Mucosa of rectum (tissue), 2 donors: ENCODE results near the gene ANTXR2.
"Not testable (repeated sequence)": the region's sequence is repeated elsewhere in the genome, so short reads cannot be mapped to it uniquely, and the experiment has no call there.

Experiments used
- H3K27ac ChIP-seq, 2 donors: one replicate each; pipeline ENCODE4 v1.7.0; 2013; ENCODE audit warnings: inconsistent platforms in 2 of 2, low read depth in 2 of 2, low read length in 2 of 2
- H3K27me3 ChIP-seq, 2 donors: one replicate each; pipeline ENCODE4 v1.7.0; 2013; ENCODE audit warnings: low read length in 2 of 2; ENCODE audit not compliant: control insufficient read depth in 2 of 2, insufficient read depth in 2 of 2
- H3K36me3 ChIP-seq, 2 donors: one replicate each; pipeline ENCODE4 v1.7.0; 2013; ENCODE audit warnings: low read length in 2 of 2; ENCODE audit not compliant: control insufficient read depth in 2 of 2, insufficient read depth in 2 of 2
- H3K4me1 ChIP-seq, 2 donors: one replicate each; pipeline ENCODE4 v1.7.0; 2013; ENCODE audit warnings: low read length in 2 of 2, mild to moderate bottlenecking in 1 of 2; ENCODE audit not compliant: control insufficient read depth in 2 of 2, insufficient read depth in 2 of 2
- H3K4me3 ChIP-seq, 2 donors: one replicate each; pipeline ENCODE4 v1.7.0; 2013; ENCODE audit warnings: low read length in 2 of 2
- H3K9ac ChIP-seq, 2 donors: one replicate each; pipeline ENCODE4 v1.7.0; 2013; ENCODE audit warnings: low read length in 2 of 2, low read depth in 1 of 2, mild to moderate bottlenecking in 1 of 2
- H3K9me3 ChIP-seq, 2 donors: one replicate each; pipeline ENCODE4 v1.7.0; 2013; ENCODE audit warnings: low read length in 2 of 2; ENCODE audit not compliant: control insufficient read depth in 2 of 2
- donor health status: healthy.
- donor health status: Normal muscosa, but diverticular disease.

ANTXR2 gene

DNA sequence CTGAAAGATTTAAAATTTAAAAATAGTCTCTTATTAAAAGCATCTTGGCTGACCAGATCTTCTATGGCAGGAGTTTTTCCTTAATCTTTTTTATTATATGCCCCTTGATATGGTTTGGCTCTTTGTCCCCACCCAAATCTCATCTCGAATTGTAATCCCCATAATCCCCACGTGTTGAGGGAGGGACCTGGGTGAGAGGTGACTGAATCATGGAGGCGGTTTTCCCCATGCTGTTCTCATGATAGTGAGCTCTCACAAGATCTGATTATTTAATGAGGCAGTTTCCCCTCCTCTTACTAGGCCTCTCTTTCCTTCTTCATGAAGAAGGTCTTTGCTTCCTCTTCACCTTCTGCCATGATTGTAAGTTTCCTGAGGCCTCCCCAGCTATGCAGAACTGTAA, 74.0 kb downstream of the ANTXR2 start:
- not testable (repeated sequence) for H3K27ac ChIP-seq, H3K9me3 ChIP-seq, H3K27me3 ChIP-seq, H3K36me3 ChIP-seq, H3K4me3 ChIP-seq, H3K4me1 ChIP-seq, H3K9ac ChIP-seq

DNA sequence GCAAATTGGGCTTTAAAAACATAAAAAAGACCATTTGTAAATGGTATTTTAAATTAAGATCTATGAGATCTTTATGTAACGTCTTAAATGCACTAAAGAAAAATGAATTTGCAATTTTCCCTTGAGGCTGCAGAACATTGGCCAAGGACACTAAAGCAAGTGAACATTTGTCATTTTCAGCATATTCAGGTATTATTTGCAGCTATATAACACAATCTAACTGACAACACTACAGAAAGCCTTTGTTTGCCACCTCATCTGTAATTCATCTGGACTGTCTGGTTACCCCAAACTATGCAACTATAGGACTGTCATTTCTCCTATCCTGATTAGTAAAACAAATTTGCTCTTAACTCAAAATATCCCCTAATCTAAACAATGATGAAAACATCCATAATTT, 74.8 kb downstream of the ANTXR2 start:
- Histone ChIP-seq H3K9ac (no peak overlapping the region), H3K36me3 (no peaks in the 10 kb centered on the region), H3K27me3 (no peaks in the 10 kb centered on the region), H3K4me3 (no peak overlapping the region), H3K9me3 (peaks cover 0 to 2% of the 10 kb centered on the region in 2 donors), H3K27ac (no peak overlapping the region), H3K4me1 (no peaks in the 10 kb centered on the region)

DNA sequence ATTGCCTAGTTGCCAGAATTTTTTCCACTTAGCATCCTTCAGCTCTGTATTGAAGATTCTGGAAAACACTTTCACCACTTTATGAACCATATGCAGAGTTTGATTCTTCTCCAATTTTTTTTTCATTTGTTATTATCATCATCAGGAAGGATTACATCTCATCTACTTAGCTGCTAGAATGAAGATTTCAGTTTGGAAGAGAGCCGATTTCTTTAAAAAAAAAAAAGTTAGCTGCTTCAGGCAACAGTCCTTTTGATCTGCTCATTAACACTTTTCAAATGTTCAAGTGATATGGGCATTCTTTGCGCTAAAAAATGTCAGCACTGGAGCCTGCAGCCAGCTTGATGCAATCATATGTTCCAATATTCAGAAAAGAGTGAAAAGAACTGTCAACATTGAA, 76.2 kb downstream of the ANTXR2 start:
- no peak overlapping the region for H3K27ac ChIP-seq

DNA sequence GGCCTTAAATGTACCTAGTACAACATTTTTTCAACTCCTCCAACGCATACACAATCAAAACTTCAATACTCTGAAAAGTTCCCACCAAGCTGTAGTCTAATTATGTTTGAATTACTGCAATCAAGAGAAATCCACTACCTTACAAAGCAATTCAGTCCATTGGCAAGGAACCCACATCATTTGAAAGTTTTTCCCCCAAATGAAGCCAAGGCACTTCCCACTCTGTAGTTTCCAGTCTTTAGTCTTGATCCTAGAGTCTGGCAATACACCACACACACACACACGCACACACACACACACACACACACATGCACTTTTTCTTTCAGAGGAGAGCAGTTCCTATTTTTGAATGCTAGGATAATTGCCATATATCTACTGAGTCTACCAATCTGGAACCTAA, 79.6 kb downstream of the ANTXR2 start:
- H3K27me3 ChIP-seq, result no peaks in the 10 kb centered on the region
- H3K9me3 ChIP-seq, result no peaks in the 10 kb centered on the region
- no peak overlapping the region for H3K9ac ChIP-seq
- no peaks in the 10 kb centered on the region for H3K4me1 ChIP-seq
- no peak overlapping the region for H3K27ac ChIP-seq
- no peaks in the 10 kb centered on the region for H3K36me3 ChIP-seq
- H3K4me3 ChIP-seq, result no peak overlapping the region

More for the DNA sequence above, 76.2 kb downstream of the ANTXR2 start:
- Histone ChIP-seq H3K36me3 (no peaks in the 10 kb centered on the region), H3K9ac (no peak overlapping the region), H3K9me3 (no peaks in the 10 kb centered on the region), H3K27me3 (no peaks in the 10 kb centered on the region), H3K4me3 (no peak overlapping the region), H3K4me1 (no peaks in the 10 kb centered on the region)

- no peak overlapping the region for H3K27ac ChIP-seq
- H3K36me3 ChIP-seq, result no peaks in the 10 kb centered on the region
- H3K9ac ChIP-seq, result no peak overlapping the region
Measured at GRCh38 chr4:79991601-79992000, 81.4 kb downstream of the ANTXR2 start.

DNA sequence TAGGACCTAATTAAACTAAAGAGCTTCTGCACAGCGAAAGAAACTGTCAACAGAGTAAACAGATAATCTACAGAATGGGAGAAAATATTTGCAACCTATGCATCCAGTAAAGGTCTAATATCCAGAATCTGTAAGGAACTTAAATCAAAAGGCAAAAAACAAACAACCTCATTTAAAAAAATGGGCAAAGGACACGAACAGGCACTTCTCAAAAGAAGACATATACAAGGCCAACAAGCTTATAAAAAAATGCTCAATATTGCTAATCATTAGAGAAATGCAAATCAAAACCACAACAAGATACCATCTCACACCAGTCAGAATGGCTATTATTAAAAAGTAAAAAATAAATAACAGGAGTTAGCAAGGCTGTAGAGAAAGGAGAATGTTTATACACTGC, 81.9 kb downstream of the ANTXR2 start:
- not testable (repeated sequence) for H3K27me3 ChIP-seq, H3K27ac ChIP-seq, H3K9me3 ChIP-seq, H3K4me1 ChIP-seq, H3K36me3 ChIP-seq, H3K9ac ChIP-seq, H3K4me3 ChIP-seq

More at GRCh38 chr4:79991601-79992000, 81.4 kb downstream of the ANTXR2 start:
- no peak overlapping the region for H3K4me3 ChIP-seq
- no peaks in the 10 kb centered on the region for H3K4me1 ChIP-seq
- H3K27me3 ChIP-seq, result no peaks in the 10 kb centered on the region
- H3K9me3 ChIP-seq, result no peaks in the 10 kb centered on the region

DNA sequence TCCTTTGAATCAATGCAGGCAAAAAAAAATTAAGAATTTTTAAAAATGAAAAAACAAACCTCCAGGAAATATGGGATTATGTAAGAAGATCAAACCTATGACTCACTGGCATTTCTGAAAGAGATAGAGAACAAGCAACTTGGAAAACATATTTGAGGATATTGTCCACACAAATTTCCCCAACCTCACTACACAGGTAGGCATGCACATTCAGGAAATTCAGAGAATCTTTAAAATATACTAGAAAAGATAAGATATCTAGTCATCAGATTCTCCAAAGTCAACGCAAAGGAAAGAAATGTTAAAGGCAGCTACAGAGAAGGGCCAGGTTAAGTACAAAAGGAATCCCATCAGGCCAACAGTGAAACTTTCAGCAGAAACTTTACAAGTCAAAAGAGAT, 85.6 kb downstream of the ANTXR2 start:
- Histone ChIP-seq H3K9ac (no peak overlapping the region), H3K4me3 (no peak overlapping the region), H3K36me3 (peaks cover 3 to 7% of the 10 kb centered on the region in 2 donors), H3K27me3 (no peaks in the 10 kb centered on the region), H3K9me3 (no peaks in the 10 kb centered on the region), H3K27ac (no peak overlapping the region), H3K4me1 (no peaks in the 10 kb centered on the region)

DNA sequence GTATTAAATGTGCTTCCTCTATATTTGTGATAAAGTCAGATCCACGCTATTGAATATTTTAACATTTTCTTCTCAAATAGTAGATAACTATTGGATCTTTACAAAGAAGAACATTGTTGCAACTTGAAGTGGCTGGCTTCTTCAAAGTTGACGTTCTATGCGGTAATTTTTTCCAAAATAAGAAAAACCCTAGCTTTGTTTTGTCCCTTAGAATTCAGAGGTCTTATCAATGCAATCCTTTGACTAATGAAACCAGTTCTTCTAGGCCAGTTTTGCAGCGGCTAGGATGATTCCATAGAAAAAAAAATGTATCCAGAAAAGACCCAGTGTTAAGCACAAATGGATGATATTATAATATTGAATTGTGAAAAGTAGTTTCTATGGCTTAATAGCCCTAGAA, 89.6 kb downstream of the ANTXR2 start:
- no peak overlapping the region for H3K27ac ChIP-seq
- H3K9ac ChIP-seq, result no peak overlapping the region
- H3K4me1 ChIP-seq, result no peaks in the 10 kb centered on the region
- no peak overlapping the region for H3K4me3 ChIP-seq
- H3K27me3 ChIP-seq, result no peaks in the 10 kb centered on the region
- H3K36me3 ChIP-seq, result peaks cover 5 to 11% of the 10 kb centered on the region in 2 donors
- no peaks in the 10 kb centered on the region for H3K9me3 ChIP-seq

GRCh38 chr4:79982601-79983322, 90.3 kb downstream of the ANTXR2 start:
- Histone ChIP-seq H3K27ac (no peak overlapping the region), H3K4me3 (no peak overlapping the region), H3K27me3 (no peaks in the 10 kb centered on the region)

DNA sequence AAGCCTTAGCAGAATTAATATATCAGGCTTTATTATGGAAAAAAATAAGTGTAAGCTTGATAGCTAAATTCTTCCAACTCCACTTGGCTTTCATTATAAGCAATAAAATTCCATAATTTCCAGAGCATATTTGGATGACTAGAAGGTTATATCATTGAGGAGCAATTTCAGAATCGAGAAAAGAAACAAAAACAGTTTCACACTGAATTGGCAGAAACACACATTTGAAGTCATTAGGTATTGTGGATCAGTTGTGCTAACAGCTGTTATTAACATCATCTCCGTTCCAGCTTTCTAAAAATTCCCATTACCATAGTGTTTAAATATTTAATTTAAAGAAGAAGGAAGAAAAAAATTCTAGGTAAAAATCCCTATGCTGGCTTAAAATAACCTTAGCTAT, 92.6 kb downstream of the ANTXR2 start:
- no peak overlapping the region for H3K4me3 ChIP-seq
- no peaks in the 10 kb centered on the region for H3K27me3 ChIP-seq
- H3K4me1 ChIP-seq, result no peaks in the 10 kb centered on the region
- no peak overlapping the region for H3K9ac ChIP-seq
- no peak overlapping the region for H3K27ac ChIP-seq
- no peaks in the 10 kb centered on the region for H3K9me3 ChIP-seq
- H3K36me3 ChIP-seq, result peaks cover 25 to 32% of the 10 kb centered on the region in 2 donors

More at GRCh38 chr4:79982601-79983322, 90.3 kb downstream of the ANTXR2 start:
- no peak overlapping the region for H3K9ac ChIP-seq
- no peaks in the 10 kb centered on the region for H3K9me3 ChIP-seq
- no peaks in the 10 kb centered on the region for H3K4me1 ChIP-seq
- H3K36me3 ChIP-seq, result peaks cover 8 to 15% of the 10 kb centered on the region in 2 donors
